ENCODE results near the gene NKTR. TPM values are rescaled to one million over a fixed set of nuclear protein-coding genes. Genes with fewer than 3 reads are reported as not detected.

The NKTR gene
- total and polyA plus RNA-seq, 5 donors from 2014 or later: 9.7 to 291 (median 11.2) TPM

DNA sequence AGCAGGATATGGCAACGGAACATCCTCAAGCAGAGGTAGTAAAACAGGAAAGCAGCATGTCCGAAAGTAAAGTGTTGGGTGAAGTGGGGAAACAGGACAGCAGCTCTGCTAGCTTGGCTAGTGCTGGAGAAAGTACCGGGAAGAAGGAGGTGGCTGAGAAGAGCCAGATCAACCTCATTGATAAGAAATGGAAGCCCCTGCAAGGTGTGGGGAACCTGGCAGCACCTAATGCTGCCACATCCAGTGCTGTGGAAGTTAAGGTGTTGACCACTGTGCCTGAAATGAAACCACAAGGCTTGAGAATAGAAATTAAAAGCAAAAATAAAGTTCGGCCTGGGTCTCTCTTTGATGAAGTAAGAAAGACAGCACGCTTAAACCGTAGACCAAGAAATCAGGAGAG, 38.7 kb downstream of the NKTR start:
- peak overlapping the region; percentile 73 for H3K4me3 ChIP-seq (ENCODE audit: low read depth, low read length)
- ATAC-seq (ENCODE audit: low read depth in 2 of 2): no peak
- peaks cover 76% of the 10 kb centered on the region for H3K36me3 ChIP-seq (ENCODE audit: control insufficient read depth, insufficient read depth, low read length)
- Mint-ChIP-seq H3K9me3 (no peaks in the 10 kb centered on the region), H3K27ac (peak overlapping the region in 1 of 3 donors; percentile 82), H3K4me3 (peak overlapping the region in 1 of 4 donors; percentile 34), H3K27me3 (no peaks in the 10 kb centered on the region), H3K4me1 (peaks cover 0 to 14% (median 8%) of the 10 kb centered on the region in 4 donors), H3K36me3 (peaks cover 30% of the 10 kb centered on the region)
- peaks cover 32% of the 10 kb centered on the region for H3K4me1 ChIP-seq (ENCODE audit: control insufficient read depth, insufficient read depth, low read length, poor library complexity, severe bottlenecking)
- peak overlapping the region; percentile 81 for H3K27ac ChIP-seq (ENCODE audit: insufficient read depth, low read length, poor library complexity, severe bottlenecking)
- H3K27me3 ChIP-seq (ENCODE audit: control insufficient read depth, insufficient read depth, low read length): no peaks in the 10 kb centered on the region
- no peak for DNase-seq
- no peaks in the 10 kb centered on the region for H3K9me3 ChIP-seq (ENCODE audit: control insufficient read depth in 2 of 2, low read length in 2 of 2)

DNA sequence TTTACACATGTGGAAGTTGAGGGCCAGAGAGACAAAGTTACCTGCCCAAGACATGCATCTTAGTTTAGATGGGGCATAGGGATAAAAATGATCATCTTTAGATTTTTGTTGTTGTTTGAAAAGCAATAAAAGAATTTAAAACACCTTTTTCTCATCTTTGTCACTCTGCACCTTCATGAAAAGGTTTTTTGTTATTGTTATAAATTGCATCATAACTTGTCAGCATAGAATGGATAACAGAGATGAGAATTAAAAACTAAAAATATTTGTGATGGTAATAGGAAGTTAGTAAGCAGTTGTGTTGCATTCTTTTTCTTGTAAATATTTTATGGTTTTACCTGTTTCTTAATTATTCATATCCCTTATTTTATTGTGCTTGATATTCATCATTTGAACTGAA, 39.6 kb downstream of the NKTR start:
- H3K27ac Mint-ChIP-seq: no peak overlapping the region
- Histone ChIP-seq H3K4me1 (ENCODE audit: control insufficient read depth, insufficient read depth, low read length, poor library complexity, severe bottlenecking) (peaks cover 32% of the 10 kb centered on the region), H3K4me3 (ENCODE audit: low read depth, low read length) (no peak overlapping the region), H3K36me3 (ENCODE audit: control insufficient read depth, insufficient read depth, low read length) (peaks cover 76% of the 10 kb centered on the region), H3K9me3 (ENCODE audit: control insufficient read depth in 2 of 2, low read length in 2 of 2) (no peaks in the 10 kb centered on the region), H3K27ac (ENCODE audit: insufficient read depth, low read length, poor library complexity, severe bottlenecking) (no peak overlapping the region), H3K27me3 (ENCODE audit: control insufficient read depth, insufficient read depth, low read length) (no peaks in the 10 kb centered on the region)
- peaks cover 34% of the 10 kb centered on the region for H3K36me3 Mint-ChIP-seq
- peaks cover 0 to 12% (median 10%) of the 10 kb centered on the region in 4 donors for H3K4me1 Mint-ChIP-seq
- H3K9me3 Mint-ChIP-seq: no peaks in the 10 kb centered on the region
- H3K4me3 Mint-ChIP-seq: peak overlapping the region in 2 of 4 donors; percentile 21 to 34
- no peak for ATAC-seq (ENCODE audit: low read depth in 2 of 2)
- DNase-seq: no peak
- no peaks in the 10 kb centered on the region for H3K27me3 Mint-ChIP-seq

DNA sequence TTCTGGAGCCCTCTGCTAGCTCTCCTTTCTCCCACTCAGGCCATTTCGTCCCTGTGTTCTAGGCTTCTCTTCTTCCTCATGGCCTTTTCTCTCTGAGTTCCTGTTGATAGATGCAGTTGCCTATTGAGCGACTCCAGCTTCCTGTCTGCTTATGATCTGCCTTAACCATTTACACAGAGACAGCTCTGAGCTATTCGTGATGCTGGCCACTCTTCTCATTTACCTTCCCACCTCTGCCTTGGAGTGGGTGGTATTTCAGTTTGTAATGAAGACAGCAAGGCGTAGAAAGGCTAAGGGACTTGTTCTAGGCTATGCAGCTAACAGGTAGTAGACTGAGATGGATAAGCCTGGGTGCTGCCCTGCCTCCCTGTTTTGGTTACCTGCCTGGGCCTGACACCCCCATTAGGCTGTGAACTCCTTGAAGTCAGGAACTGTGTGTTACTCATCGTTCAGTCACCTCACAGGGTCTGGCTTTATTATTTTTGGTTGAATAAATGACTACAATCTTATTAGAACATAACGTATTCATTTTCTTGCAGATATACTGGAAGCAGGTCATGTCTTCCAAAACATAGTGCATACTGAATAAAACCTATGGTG, 40.4 kb downstream of the NKTR start:
- H3K9me3 Mint-ChIP-seq: no peaks in the 10 kb centered on the region
- no peak for ATAC-seq (ENCODE audit: low read depth in 2 of 2)
- Histone ChIP-seq H3K9me3 (ENCODE audit: control insufficient read depth in 2 of 2, low read length in 2 of 2) (no peaks in the 10 kb centered on the region), H3K27me3 (ENCODE audit: control insufficient read depth, insufficient read depth, low read length) (no peaks in the 10 kb centered on the region), H3K4me1 (ENCODE audit: control insufficient read depth, insufficient read depth, low read length, poor library complexity, severe bottlenecking) (peaks cover 32% of the 10 kb centered on the region), H3K27ac (ENCODE audit: insufficient read depth, low read length, poor library complexity, severe bottlenecking) (no peak overlapping the region), H3K4me3 (ENCODE audit: low read depth, low read length) (no peak overlapping the region), H3K36me3 (ENCODE audit: control insufficient read depth, insufficient read depth, low read length) (peaks cover 77% of the 10 kb centered on the region)
- peaks cover 0 to 12% (median 9%) of the 10 kb centered on the region in 4 donors for H3K4me1 Mint-ChIP-seq
- H3K4me3 Mint-ChIP-seq: peak overlapping the region in 3 of 4 donors; percentile 37 to 55 (median 44)
- peak overlapping the region in 2 of 3 donors; percentile 43 to 90 for H3K27ac Mint-ChIP-seq
- H3K36me3 Mint-ChIP-seq: peaks cover 32% of the 10 kb centered on the region
- no peak for DNase-seq
- no peaks in the 10 kb centered on the region for H3K27me3 Mint-ChIP-seq

DNA sequence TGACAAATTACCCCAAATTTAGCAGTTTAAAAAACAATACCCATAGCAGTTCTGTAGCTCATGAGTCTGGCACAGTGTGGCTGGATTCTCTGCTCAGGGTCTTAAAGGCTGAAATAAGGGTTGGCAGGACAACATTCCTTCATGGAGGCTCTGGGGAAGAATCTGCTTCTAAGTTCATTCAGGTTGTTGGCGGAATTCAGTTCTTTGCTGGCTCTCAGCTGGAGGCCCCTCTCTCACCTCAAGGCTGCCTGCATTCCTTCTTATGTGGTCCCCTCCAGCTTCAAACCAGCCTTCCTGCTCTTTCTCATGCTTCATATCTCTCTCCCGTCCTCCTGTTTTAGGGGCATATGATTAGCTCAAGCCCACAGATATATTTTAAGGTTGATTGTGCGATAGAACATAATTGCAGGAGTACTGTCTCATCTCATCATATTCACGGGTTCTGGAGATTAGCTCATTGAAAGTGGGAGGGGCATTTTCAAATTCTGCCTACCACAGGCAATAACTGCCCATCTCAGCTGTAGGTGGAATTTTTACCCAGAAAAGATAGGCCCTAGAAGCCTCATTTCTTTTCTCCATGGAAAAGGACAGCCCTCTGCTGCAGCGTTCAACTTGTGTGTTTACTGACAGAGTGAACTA, 47.5 kb downstream of the NKTR start:
- DNase-seq: no peak
- H3K36me3 Mint-ChIP-seq: peaks cover 41% of the 10 kb centered on the region
- Histone ChIP-seq H3K27ac (ENCODE audit: insufficient read depth, low read length, poor library complexity, severe bottlenecking) (no peak overlapping the region), H3K36me3 (ENCODE audit: control insufficient read depth, insufficient read depth, low read length) (peaks cover 59% of the 10 kb centered on the region), H3K27me3 (ENCODE audit: control insufficient read depth, insufficient read depth, low read length) (no peaks in the 10 kb centered on the region), H3K4me3 (ENCODE audit: low read depth, low read length) (no peak overlapping the region), H3K4me1 (ENCODE audit: control insufficient read depth, insufficient read depth, low read length, poor library complexity, severe bottlenecking) (peaks cover 3% of the 10 kb centered on the region), H3K9me3 (ENCODE audit: control insufficient read depth in 2 of 2, low read length in 2 of 2) (no peaks in the 10 kb centered on the region)
- no peaks in the 10 kb centered on the region for H3K9me3 Mint-ChIP-seq
- H3K4me1 Mint-ChIP-seq: peaks cover 6 to 11% (median 7%) of the 10 kb centered on the region in 4 donors
- no peak for ATAC-seq (ENCODE audit: low read depth in 2 of 2)
- peaks cover 7% of the 10 kb centered on the region for H3K27me3 Mint-ChIP-seq
- no peak overlapping the region for H3K4me3 Mint-ChIP-seq
- peak overlapping the region in 1 of 3 donors; percentile 33 for H3K27ac Mint-ChIP-seq

DNA sequence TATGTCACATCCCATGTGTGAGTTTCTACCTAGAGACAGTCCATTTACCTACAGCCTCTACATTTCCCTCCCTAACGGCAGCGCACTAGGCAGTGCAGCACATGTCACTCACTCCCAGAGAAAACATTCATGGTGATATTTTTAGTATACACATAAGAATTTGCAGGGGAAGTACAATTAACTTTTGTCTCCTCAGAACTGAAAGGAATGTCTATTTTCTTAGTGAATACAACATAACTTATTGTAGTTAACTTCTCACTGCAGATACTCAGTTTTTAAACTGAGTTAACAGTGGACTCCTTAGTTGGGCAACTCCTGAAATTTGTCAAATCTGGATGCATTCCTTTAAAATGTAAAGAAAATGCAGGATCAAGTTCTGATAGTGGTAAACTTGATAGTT, 48.5 kb downstream of the NKTR start:
- peak overlapping the region; percentile 52 to 82 (median 69) for H3K27ac Mint-ChIP-seq

DNA sequence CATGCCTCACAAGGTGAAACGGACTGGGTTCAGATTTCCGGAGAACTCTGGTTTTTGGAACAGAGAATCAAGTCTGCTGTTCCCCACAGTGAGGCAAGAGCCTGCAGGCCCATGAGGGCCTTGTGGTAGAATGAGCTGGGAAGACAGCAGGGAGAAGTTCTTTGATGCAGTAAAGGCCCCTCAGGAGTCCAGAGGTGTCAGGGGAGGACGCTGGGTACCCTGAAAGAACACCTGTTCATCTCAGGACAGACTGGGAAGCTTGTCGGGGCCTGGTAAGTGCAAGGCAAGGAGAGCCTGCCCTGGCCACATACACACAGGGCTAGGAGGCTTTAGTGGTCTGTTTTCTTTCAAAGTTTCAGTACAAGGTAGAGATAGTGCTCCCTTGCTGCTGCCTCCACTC, 49.3 kb downstream of the NKTR start:
- Histone ChIP-seq H3K27me3 (ENCODE audit: control insufficient read depth, insufficient read depth, low read length) (no peaks in the 10 kb centered on the region), H3K27ac (ENCODE audit: insufficient read depth, low read length, poor library complexity, severe bottlenecking) (no peak overlapping the region), H3K4me1 (ENCODE audit: control insufficient read depth, insufficient read depth, low read length, poor library complexity, severe bottlenecking) (peaks cover 14% of the 10 kb centered on the region), H3K9me3 (ENCODE audit: control insufficient read depth in 2 of 2, low read length in 2 of 2) (no peaks in the 10 kb centered on the region), H3K36me3 (ENCODE audit: control insufficient read depth, insufficient read depth, low read length) (peaks cover 41% of the 10 kb centered on the region), H3K4me3 (ENCODE audit: low read depth, low read length) (no peak overlapping the region)
- ATAC-seq (ENCODE audit: low read depth in 2 of 2) (no peak), DNase-seq (no peak)
- H3K36me3 Mint-ChIP-seq: peaks cover 27% of the 10 kb centered on the region
- H3K4me3 Mint-ChIP-seq: no peak overlapping the region
- no peaks in the 10 kb centered on the region for H3K9me3 Mint-ChIP-seq
- peak overlapping the region in 2 of 3 donors; percentile 12 to 82 for H3K27ac Mint-ChIP-seq
- peaks cover 16% of the 10 kb centered on the region for H3K27me3 Mint-ChIP-seq
- H3K4me1 Mint-ChIP-seq: peaks cover 2 to 17% (median 10%) of the 10 kb centered on the region in 4 donors

More for the DNA sequence above, 48.5 kb downstream of the NKTR start:
- no peak overlapping the region for H3K4me3 Mint-ChIP-seq
- Histone ChIP-seq H3K27me3 (ENCODE audit: control insufficient read depth, insufficient read depth, low read length) (no peaks in the 10 kb centered on the region), H3K27ac (ENCODE audit: insufficient read depth, low read length, poor library complexity, severe bottlenecking) (no peak overlapping the region), H3K4me1 (ENCODE audit: control insufficient read depth, insufficient read depth, low read length, poor library complexity, severe bottlenecking) (peaks cover 10% of the 10 kb centered on the region), H3K36me3 (ENCODE audit: control insufficient read depth, insufficient read depth, low read length) (peaks cover 48% of the 10 kb centered on the region), H3K4me3 (ENCODE audit: low read depth, low read length) (no peak overlapping the region), H3K9me3 (ENCODE audit: control insufficient read depth in 2 of 2, low read length in 2 of 2) (no peaks in the 10 kb centered on the region)
- peaks cover 16% of the 10 kb centered on the region for H3K27me3 Mint-ChIP-seq
- no peaks in the 10 kb centered on the region for H3K9me3 Mint-ChIP-seq
- H3K4me1 Mint-ChIP-seq: peaks cover 6 to 18% (median 10%) of the 10 kb centered on the region in 4 donors
- ATAC-seq (ENCODE audit: low read depth in 2 of 2) (no peak), DNase-seq (no peak)
- peaks cover 32% of the 10 kb centered on the region for H3K36me3 Mint-ChIP-seq

DNA sequence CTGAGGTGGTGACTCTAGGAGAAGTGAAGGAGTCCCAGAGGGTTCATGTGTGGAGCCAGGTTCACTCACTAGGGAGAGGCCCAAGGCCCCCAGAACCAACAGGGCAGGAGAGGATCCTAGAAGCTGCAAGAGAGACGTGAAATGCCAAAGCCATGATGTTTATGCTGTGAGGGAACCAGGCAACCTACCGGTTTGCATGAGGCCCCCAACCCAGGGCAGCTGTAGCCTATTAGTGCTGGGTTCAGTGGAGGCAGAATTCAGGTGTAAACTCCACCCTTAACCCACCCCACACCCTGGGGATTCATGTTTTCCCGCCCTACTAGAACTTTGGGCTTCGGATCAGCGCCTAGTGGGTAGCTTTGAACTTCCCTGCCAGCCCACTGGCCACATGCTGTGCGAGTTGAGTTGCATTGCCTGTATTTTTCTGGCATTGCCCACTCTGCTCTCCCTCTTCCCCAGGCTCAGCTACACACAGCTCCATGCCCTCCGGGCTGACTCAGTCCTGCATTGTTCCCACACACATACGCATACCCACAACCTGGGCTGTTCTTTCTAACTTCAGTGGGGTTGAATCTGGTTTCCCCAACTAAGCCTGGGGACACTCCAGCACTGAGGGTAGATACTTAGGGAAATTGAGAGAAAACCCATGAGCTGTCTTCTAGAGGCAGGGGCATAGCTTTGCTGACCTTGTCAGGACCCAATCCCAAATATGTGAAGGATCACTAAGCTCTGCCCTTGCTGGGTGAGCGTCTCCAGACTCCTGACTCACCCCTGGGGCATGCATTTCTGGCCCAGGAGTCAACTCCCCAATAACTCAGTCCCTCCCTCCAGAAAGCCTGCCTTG, 51.0 kb downstream of the NKTR start:
- H3K4me1 Mint-ChIP-seq: peaks cover 0 to 16% (median 10%) of the 10 kb centered on the region in 4 donors
- H3K4me3 Mint-ChIP-seq: peak overlapping the region in 1 of 4 donors; percentile 29
- peaks cover 23% of the 10 kb centered on the region for H3K36me3 Mint-ChIP-seq
- ATAC-seq (ENCODE audit: low read depth in 2 of 2) (no peak), DNase-seq (no peak)
- peaks cover 16% of the 10 kb centered on the region for H3K27me3 Mint-ChIP-seq
- H3K4me3 ChIP-seq (ENCODE audit: low read depth, low read length): no peak overlapping the region
- no peaks in the 10 kb centered on the region for H3K9me3 ChIP-seq (ENCODE audit: control insufficient read depth in 2 of 2, low read length in 2 of 2)
- H3K36me3 ChIP-seq (ENCODE audit: control insufficient read depth, insufficient read depth, low read length): peaks cover 24% of the 10 kb centered on the region
- H3K4me1 ChIP-seq (ENCODE audit: control insufficient read depth, insufficient read depth, low read length, poor library complexity, severe bottlenecking): peaks cover 18% of the 10 kb centered on the region
- no peak overlapping the region for H3K27ac ChIP-seq (ENCODE audit: insufficient read depth, low read length, poor library complexity, severe bottlenecking)
- peak overlapping the region in 1 of 3 donors; percentile 34 for H3K27ac Mint-ChIP-seq
- no peaks in the 10 kb centered on the region for H3K9me3 Mint-ChIP-seq
- no peaks in the 10 kb centered on the region for H3K27me3 ChIP-seq (ENCODE audit: control insufficient read depth, insufficient read depth, low read length)

All from CD4-positive, CD25-positive, alpha-beta regulatory T cell (primary cell).